Stomach (tissue), 9 donors: Measurements from ENCODE around the gene SPRYD3. TPM values are rescaled to one million over a fixed set of nuclear protein-coding genes. Genes with fewer than 3 reads are reported as not detected.

Experiments
- DNase-seq, 2 donors: peaks; one replicate each; pipeline versions ENCODE4 v3.0.0 to v3.0.0-alpha.2; 2013 to 2019
- H3K27ac ChIP-seq, 5 donors: fragments of 200-600 bp in 4 of 5; sonication (generic) in 4 of 5; one replicate each; pipeline ENCODE4 v1.5.1; 2013 to 2019; ENCODE audit warnings: mild to moderate bottlenecking in 1 of 5, moderate library complexity in 1 of 5
- H3K27me3 ChIP-seq, 3 donors: fragments of 200-600 bp; sonication (generic); one replicate each; pipeline ENCODE4 v1.5.1; 2017 to 2019; ENCODE audit warnings: mixed run types in 1 of 3
- H3K36me3 ChIP-seq, 4 donors: fragments of 200-600 bp; sonication (generic); 1 replicate in 3 of 4; 2 replicates in 1 of 4; pipeline ENCODE4 v1.5.1; 2016 to 2019
- H3K4me1 ChIP-seq, 4 donors: fragments of 200-600 bp; sonication (generic); one replicate each; pipeline ENCODE4 v1.5.1; 2016 to 2019
- H3K4me3 ChIP-seq, 4 donors: fragments of 200-600 bp; sonication (generic) in 3 of 4; one replicate each; pipeline ENCODE4 v1.5.1; 2016 to 2019; ENCODE audit warnings: mild to moderate bottlenecking in 1 of 4
- H3K9me3 ChIP-seq, 4 donors: fragments of 200-600 bp; sonication (generic); one replicate each; pipeline ENCODE4 v1.5.1; 2016 to 2019
- CTCF ChIP-seq, 7 experiments: fragments of 450-650 bp in 4 of 7; fragments of 200-600 bp in 3 of 7; sonication (generic) in 3 of 7; IDR thresholded peaks; one replicate each; pipeline ENCODE4 v1.5.1; 2016 to 2019; ENCODE audit warnings: antibody characterized with exemption in 7 of 7, control low read depth in 2 of 7, mild to moderate bottlenecking in 1 of 7
- EP300 ChIP-seq: sonication (generic); formaldehyde crosslinking; IDR thresholded peaks from one replicate; pipeline ENCODE4 v1.6.1; 2017; ENCODE audit warnings: antibody characterized with exemption
- POLR2A ChIP-seq, 4 donors: fragments of 450-650 bp; IDR thresholded peaks; one replicate each; pipeline ENCODE4 v1.6.1; 2016; ENCODE audit warnings: antibody characterized with exemption in 4 of 4, control low read depth in 2 of 4, mild to moderate bottlenecking in 1 of 4, moderate library complexity in 1 of 4
- POLR2AphosphoS5 ChIP-seq, 3 donors: sonication (generic); formaldehyde crosslinking; IDR thresholded peaks; one replicate each; pipeline ENCODE4 v1.6.1; 2016; ENCODE audit warnings: antibody characterized with exemption in 3 of 3
- WGBS, 5 donors: extraction: QIAGEN DNeasy Blood & Tissue Kit in 3 of 5; methylation state at CpG; one replicate each; pipeline versions ENCODE4 v1.1.5 to v1.1.7; 2013 to 2018; 5-methylcytosine and 5-hydroxymethylcytosine counted together
- intact Hi-C: fragments of 100-400 bp; cut with DNase I; formaldehyde crosslinking; loops from one replicate; pipeline ENCODE4 v1.15.1; 2023; ENCODE audit warnings: low total_unique reads
- polyA plus RNA-seq, 3 donors: library from polyadenylated mRNA; stranded (reverse); fragments of 200-250 nt; gene quantifications; one replicate each; pipeline ENCODE4 v1.2.3, GENCODE V29; 2013
- total RNA-seq, 5 donors: library from RNA; depleted of rRNA; stranded (reverse); fragments of >200 nt; gene quantifications; one replicate each; pipeline versions ENCODE4 v1.1.0 to v1.2.3, GENCODE V29; 2014 to 2016
- donor health status: healthy with polysubstance abuse.
- donor health status: Bipolar disorder and iron deficiency.
- donor health status: healthy.

The SPRYD3 gene
- total and polyA plus RNA-seq, 8 donors = 17.8 to 99.8 (median 30.2) TPM

GRCh38 chr12:53094394-53094787 lies 15.2 kb upstream of the SPRYD3 start:
- H3K27me3 ChIP-seq = peaks cover 0 to 22% (median 0%) of the 10 kb centered on the region in 3 donors
- H3K27ac ChIP-seq = peak overlapping the region; percentile 35 to 61 (median 59)
- no peak overlapping the region for H3K4me3 ChIP-seq
- intact Hi-C loops = no loop called here
- H3K9me3 ChIP-seq = no peaks in the 10 kb centered on the region
- TF ChIP-seq POLR2AphosphoS5 (IDR thresholded peaks at IDR 0.05) (no peak), EP300 (no peak), CTCF (IDR thresholded peaks at IDR 0.05) (no peak), POLR2A (IDR thresholded peaks at IDR 0.05) (no peak)
- 75 to 77% (median 76%) methylated on average over 6 of the region's 6 CpGs for WGBS, 5 donors
- DNase-seq = peak in 1 of 2 donors; percentile 21
- H3K36me3 ChIP-seq = no peaks in the 10 kb centered on the region
- H3K4me1 ChIP-seq = peaks cover 26 to 40% (median 35%) of the 10 kb centered on the region in 4 donors

GRCh38 chr12:53093777-53094393 lies 14.7 kb upstream of the SPRYD3 start:
- no peak for TF ChIP-seq POLR2AphosphoS5 (IDR thresholded peaks at IDR 0.05)
- no peak for TF ChIP-seq CTCF (IDR thresholded peaks at IDR 0.05)
- TF ChIP-seq EP300 = no peak
- no peak for TF ChIP-seq POLR2A (IDR thresholded peaks at IDR 0.05)
- DNase-seq = peak in 1 of 2 donors; percentile 25
- intact Hi-C loops = no loop called here
- H3K9me3 ChIP-seq = no peaks in the 10 kb centered on the region
- peaks cover 0 to 22% (median 0%) of the 10 kb centered on the region in 3 donors for H3K27me3 ChIP-seq
- no peaks in the 10 kb centered on the region for H3K36me3 ChIP-seq
- peak overlapping the region; percentile 35 to 61 (median 59) for H3K27ac ChIP-seq
- H3K4me1 ChIP-seq = peaks cover 21 to 35% (median 30%) of the 10 kb centered on the region in 4 donors
- 54 to 65% (median 59%) methylated on average over 6 of the region's 6 CpGs for WGBS, 5 donors
- H3K4me3 ChIP-seq = no peak overlapping the region

- H3K9me3 ChIP-seq = no peaks in the 10 kb centered on the region
- no peak for TF ChIP-seq CTCF (IDR thresholded peaks at IDR 0.05)
- TF ChIP-seq POLR2AphosphoS5 (IDR thresholded peaks at IDR 0.05) = no peak
- no peak for TF ChIP-seq EP300
- no peak for TF ChIP-seq POLR2A (IDR thresholded peaks at IDR 0.05)
- peaks cover 0 to 7% (median 0%) of the 10 kb centered on the region in 3 donors for H3K27me3 ChIP-seq
- no peak overlapping the region for H3K4me3 ChIP-seq
- H3K27ac ChIP-seq = no peak overlapping the region
- DNase-seq = no peak
- intact Hi-C loops = no loop called here
- H3K4me1 ChIP-seq = peaks cover 0 to 14% (median 8%) of the 10 kb centered on the region in 4 donors
- no peaks in the 10 kb centered on the region for H3K36me3 ChIP-seq
- WGBS, 5 donors = 79 to 83% (median 81%) methylated on average over 6 of the region's 6 CpGs
These were observed 12.6 kb upstream of the SPRYD3 start for GRCh38 chr12:53091756-53092155.

GRCh38 chr12:53090554-53090953 lies 11.4 kb upstream of the SPRYD3 start:
- TF ChIP-seq CTCF (IDR thresholded peaks at IDR 0.05) (no peak), EP300 (no peak), POLR2AphosphoS5 (IDR thresholded peaks at IDR 0.05) (no peak), POLR2A (IDR thresholded peaks at IDR 0.05) (no peak)
- intact Hi-C loops = no loop called here
- Histone ChIP-seq H3K4me1 (peaks cover 0 to 3% (median 0%) of the 10 kb centered on the region in 4 donors), H3K36me3 (no peaks in the 10 kb centered on the region), H3K27ac (no peak overlapping the region), H3K9me3 (no peaks in the 10 kb centered on the region), H3K27me3 (no peaks in the 10 kb centered on the region), H3K4me3 (no peak overlapping the region)
- 51 to 73% (median 64%) methylated on average over 2 of the region's 2 CpGs for WGBS, 5 donors
- DNase-seq = no peak
